Nephron progenitor cell (in vitro differentiated cells): ENCODE data around the gene NCKAP5.

Experiments
- DNase-seq: peaks from one replicate; pipeline ENCODE4 v3.0.0; 2021
- H3K27ac Mint-ChIP-seq: 2 replicates; pipeline ENCODE4 v1.8.0; 2021; ENCODE audit warnings: mild to moderate bottlenecking, moderate library complexity, mixed read lengths
- H3K27me3 Mint-ChIP-seq: 2 replicates; pipeline ENCODE4 v1.8.0; 2021; ENCODE audit warnings: mild to moderate bottlenecking, low read depth, mixed read lengths; ENCODE audit not compliant: poor library complexity
- H3K36me3 Mint-ChIP-seq: 2 replicates; pipeline ENCODE4 v1.8.0; 2021; ENCODE audit warnings: low read depth, mixed read lengths
- H3K4me1 Mint-ChIP-seq: 2 replicates; pipeline ENCODE4 v1.8.0; 2021; ENCODE audit warnings: mixed read lengths
- H3K4me3 Mint-ChIP-seq: 2 replicates; pipeline ENCODE4 v1.8.0; 2021; ENCODE audit warnings: mild to moderate bottlenecking, moderate library complexity, mixed read lengths
- H3K9me3 Mint-ChIP-seq: 2 replicates; pipeline ENCODE4 v1.8.0; 2021; ENCODE audit warnings: mild to moderate bottlenecking, moderate library complexity, mixed read lengths
- CTCF ChIP-seq: fragments of 200-600 bp; sonication (generic); IDR thresholded peaks from 2 replicates; pipeline ENCODE4 v1.5.0; 2021; ENCODE audit warnings: antibody characterized with exemption

NCKAP5 gene

DNA sequence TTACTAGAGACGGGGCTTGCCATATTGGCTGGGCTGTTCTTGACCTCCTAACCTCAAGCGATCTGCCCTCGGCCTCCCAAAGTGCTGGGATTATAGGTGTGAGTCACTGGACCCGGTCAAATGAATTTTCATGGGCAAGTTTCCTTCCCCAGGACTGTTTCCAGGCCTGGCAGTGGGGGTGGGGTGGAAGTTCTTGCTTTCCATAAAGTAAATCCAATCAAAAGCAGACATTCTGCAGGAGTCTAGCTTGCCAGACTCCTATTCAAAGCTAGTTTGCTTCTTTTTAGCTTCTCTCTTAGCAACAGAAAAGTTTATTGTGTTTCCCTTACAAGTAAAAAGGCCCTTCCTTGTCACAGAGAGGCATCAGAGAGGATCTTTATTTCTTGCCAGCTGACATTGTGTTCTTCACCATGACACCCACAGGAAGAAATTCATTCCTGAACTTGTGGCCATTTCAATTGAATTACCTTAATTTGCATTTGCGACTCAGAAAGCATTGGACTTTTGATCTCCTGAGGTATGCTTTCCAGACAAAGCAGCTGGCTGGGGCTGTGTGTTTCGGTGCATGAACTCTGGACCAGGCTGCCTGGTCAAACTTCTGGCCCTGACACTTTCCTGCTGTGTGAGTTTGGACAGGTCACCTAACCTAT, 936.1 kb downstream of the NCKAP5 start:
- Mint-ChIP-seq H3K4me1 (peaks cover 10% of the 10 kb centered on the region), H3K27me3 (peaks cover 8% of the 10 kb centered on the region), H3K27ac (no peak overlapping the region), H3K4me3 (no peak overlapping the region), H3K36me3 (no peaks in the 10 kb centered on the region), H3K9me3 (no peaks in the 10 kb centered on the region)
- no peak for TF ChIP-seq CTCF
- no peak for DNase-seq

DNA sequence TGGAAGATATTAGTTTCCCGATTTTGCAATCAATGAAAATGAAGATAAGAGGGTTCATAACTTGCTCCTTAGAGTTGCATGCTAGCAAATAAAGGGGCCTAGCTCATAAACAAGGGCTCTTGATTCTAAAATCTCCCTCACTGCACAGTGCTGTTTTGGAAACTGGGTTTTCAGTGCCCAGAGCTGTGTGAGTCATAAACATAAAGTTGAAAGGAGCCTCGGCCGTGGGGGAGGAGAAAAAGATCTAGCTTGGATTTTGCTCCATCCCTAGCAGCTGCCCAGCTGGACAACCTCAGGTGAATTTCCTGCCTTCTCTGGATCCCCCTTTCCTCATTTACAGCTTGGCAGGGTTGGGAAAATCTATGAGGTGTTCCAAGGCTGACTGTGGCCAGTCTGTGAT, 940.7 kb downstream of the NCKAP5 start:
- DNase-seq = no peak
- Mint-ChIP-seq H3K9me3 (no peaks in the 10 kb centered on the region), H3K36me3 (no peaks in the 10 kb centered on the region), H3K27ac (no peak overlapping the region), H3K4me1 (peaks cover 9% of the 10 kb centered on the region), H3K27me3 (peaks cover 7% of the 10 kb centered on the region), H3K4me3 (no peak overlapping the region)
- TF ChIP-seq CTCF = no peak

GRCh38 chr2:132623096-132623839, 945.0 kb downstream of the NCKAP5 start:
- TF ChIP-seq CTCF = no peak
- H3K36me3 Mint-ChIP-seq = no peaks in the 10 kb centered on the region
- DNase-seq = no peak
- H3K27ac Mint-ChIP-seq = no peak overlapping the region
- no peak overlapping the region for H3K4me3 Mint-ChIP-seq
- no peaks in the 10 kb centered on the region for H3K9me3 Mint-ChIP-seq
- peaks cover 3% of the 10 kb centered on the region for H3K27me3 Mint-ChIP-seq
- peaks cover 12% of the 10 kb centered on the region for H3K4me1 Mint-ChIP-seq
